HUES64 (cell line): ENCODE results near the gene TMF1.

Source experiments
- H3K27ac ChIP-seq: 2 replicates; pipeline ENCODE4 v1.7.0; 2013; ENCODE audit warnings: low read depth, low read length, inconsistent platforms
- H3K27me3 ChIP-seq: 2 replicates; pipeline ENCODE4 v1.6.1; 2013; ENCODE audit warnings: mild to moderate bottlenecking, low read length; ENCODE audit not compliant: insufficient read depth
- H3K36me3 ChIP-seq: 2 replicates; pipeline ENCODE4 v1.6.1; 2013; ENCODE audit warnings: mild to moderate bottlenecking, low read length; ENCODE audit not compliant: insufficient read depth
- H3K4me1 ChIP-seq: 2 replicates; pipeline ENCODE4 v1.6.1; 2013; ENCODE audit warnings: mild to moderate bottlenecking, low read length, moderate library complexity; ENCODE audit not compliant: insufficient read depth
- H3K4me3 ChIP-seq: 2 replicates; pipeline ENCODE4 v1.5.1; 2013; ENCODE audit warnings: mild to moderate bottlenecking, low read length, moderate library complexity
- H3K9ac ChIP-seq: 2 replicates; pipeline ENCODE4 v1.6.1; 2013; ENCODE audit warnings: mild to moderate bottlenecking, low read depth, low read length
- H3K9me3 ChIP-seq: 2 replicates; pipeline ENCODE4 v1.6.1; 2013; ENCODE audit warnings: low read depth, low read length; ENCODE audit not compliant: insufficient read depth
- WGBS: fragments of 150-250, 120-280 bp; methylation state at CpG from one replicate; pipeline ENCODE4 v1.1.7; 2013; ENCODE audit warnings: missing lambda C conversion rate; 5-methylcytosine and 5-hydroxymethylcytosine counted together

Gene TMF1

DNA sequence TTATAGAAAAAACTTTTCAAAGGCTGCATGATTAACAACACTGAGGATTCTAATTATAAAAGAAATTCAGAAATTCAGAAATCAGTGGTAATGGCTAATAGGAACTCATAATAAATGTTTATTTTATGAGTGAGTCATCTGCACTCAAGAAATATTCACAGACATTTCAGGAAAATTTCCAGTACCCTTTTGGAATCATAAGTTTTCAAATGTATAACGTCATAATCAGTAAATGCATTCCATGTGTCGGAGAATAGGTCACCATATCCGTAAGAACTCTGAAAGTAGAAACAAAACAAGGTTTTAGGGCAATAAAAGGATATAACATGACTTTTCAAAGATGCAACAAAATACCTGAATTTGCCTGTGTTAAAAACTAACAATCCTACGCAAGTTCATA is 63.4 kb downstream of the TMF1 start:
- H3K4me3 ChIP-seq = no peak overlapping the region
- no peak overlapping the region for H3K9ac ChIP-seq
- H3K4me1 ChIP-seq = no peaks in the 10 kb centered on the region
- H3K9me3 ChIP-seq = no peaks in the 10 kb centered on the region
- H3K27me3 ChIP-seq = no peaks in the 10 kb centered on the region
- no peak overlapping the region for H3K27ac ChIP-seq
- H3K36me3 ChIP-seq = peaks cover 74% of the 10 kb centered on the region
- WGBS = 96% methylated on average over 4 of the region's 4 CpGs

DNA sequence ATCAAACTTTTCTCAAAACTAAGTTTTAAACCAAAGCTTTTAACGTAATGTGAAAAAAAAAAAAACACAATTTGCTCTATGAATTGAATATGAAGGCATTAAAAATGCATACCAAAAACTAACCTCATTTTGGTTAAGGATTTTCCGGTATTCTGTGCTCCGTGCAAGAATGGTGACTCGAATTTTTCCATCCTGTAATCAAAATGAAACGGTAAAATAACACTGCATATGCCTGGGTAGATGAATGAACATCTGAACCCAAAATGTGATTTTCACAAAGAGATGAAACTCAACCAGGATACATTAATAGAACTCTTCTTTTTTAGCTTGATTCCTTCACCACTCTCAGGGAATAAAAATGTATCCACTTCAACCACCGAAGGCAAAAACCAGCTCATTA is 64.8 kb downstream of the TMF1 start:
- WGBS = 97% methylated on average over 6 of the region's 6 CpGs
- H3K36me3 ChIP-seq = peaks cover 80% of the 10 kb centered on the region
- H3K4me3 ChIP-seq = no peak overlapping the region
- no peaks in the 10 kb centered on the region for H3K9me3 ChIP-seq
- H3K27ac ChIP-seq = no peak overlapping the region
- H3K9ac ChIP-seq = no peak overlapping the region
- no peaks in the 10 kb centered on the region for H3K27me3 ChIP-seq
- H3K4me1 ChIP-seq = no peaks in the 10 kb centered on the region

GRCh38 chr3:68986496-68987208 is 65.5 kb downstream of the TMF1 start:
- Histone ChIP-seq H3K4me3 (no peak overlapping the region), H3K27me3 (no peaks in the 10 kb centered on the region), H3K9ac (no peak overlapping the region), H3K27ac (no peak overlapping the region), H3K4me1 (no peaks in the 10 kb centered on the region), H3K36me3 (peaks cover 80% of the 10 kb centered on the region), H3K9me3 (no peaks in the 10 kb centered on the region)
- WGBS = 94% methylated on average over 6 of the region's 6 CpGs

DNA sequence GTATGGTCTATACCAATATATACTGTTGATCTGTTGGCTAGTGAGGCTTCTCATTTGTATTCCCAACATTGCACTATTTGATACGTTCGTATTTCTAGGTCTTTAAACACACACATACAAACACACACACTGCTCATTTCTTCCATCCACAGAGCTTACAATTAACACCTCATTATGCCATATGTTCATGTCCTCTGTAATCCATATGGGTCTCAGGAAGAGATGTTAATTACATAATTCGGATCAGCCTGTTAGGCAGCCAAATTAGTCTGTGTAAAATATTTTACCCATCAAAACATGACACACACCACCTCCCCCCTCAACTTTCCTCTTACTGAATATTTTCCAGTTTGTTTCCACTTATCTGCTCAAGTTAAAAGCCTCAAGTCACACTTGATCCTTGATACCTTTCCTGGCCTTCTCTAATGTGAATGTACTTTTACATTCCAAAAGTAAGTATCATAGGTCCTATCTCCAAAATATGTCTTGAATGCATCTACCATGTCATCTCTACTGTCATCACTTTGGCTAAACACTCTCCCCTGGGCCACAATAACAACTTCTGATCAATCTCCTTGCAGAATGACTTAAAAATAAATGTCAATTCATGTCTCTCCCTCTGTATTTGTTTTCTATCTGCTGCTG is 66.9 kb downstream of the TMF1 start:
- Histone ChIP-seq H3K9ac (no peak overlapping the region), H3K9me3 (no peaks in the 10 kb centered on the region), H3K4me3 (no peak overlapping the region), H3K27ac (no peak overlapping the region), H3K4me1 (no peaks in the 10 kb centered on the region), H3K27me3 (no peaks in the 10 kb centered on the region), H3K36me3 (peaks cover 84% of the 10 kb centered on the region)
- 99% methylated on average over 2 of the region's 3 CpGs for WGBS

DNA sequence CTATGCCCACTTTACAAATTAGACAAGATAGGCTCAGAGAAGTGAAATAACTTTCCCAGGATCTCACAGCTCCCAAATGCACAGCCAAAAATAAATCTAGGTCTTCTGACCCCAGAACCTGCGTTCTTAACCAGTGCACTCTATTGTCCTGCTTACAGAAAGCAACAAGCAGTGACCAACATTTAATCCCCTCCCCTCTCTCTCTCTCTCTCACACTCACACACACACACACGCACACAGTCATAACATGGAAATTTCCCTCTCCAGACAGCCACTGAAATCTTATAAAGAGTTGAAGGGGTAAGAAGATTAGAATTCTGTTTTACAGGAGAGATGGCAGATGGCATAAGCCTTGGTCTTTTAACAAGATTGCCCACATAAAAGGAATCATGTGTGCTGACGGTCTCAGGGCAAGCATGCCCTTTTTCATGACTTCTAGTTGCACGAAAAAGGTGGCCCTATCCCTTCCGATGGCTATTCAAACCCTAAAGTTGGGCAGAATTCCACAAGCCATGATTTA is 68.1 kb downstream of the TMF1 start:
- WGBS = 91% methylated on average over 5 of the region's 5 CpGs
- H3K36me3 ChIP-seq = peaks cover 95% of the 10 kb centered on the region

DNA sequence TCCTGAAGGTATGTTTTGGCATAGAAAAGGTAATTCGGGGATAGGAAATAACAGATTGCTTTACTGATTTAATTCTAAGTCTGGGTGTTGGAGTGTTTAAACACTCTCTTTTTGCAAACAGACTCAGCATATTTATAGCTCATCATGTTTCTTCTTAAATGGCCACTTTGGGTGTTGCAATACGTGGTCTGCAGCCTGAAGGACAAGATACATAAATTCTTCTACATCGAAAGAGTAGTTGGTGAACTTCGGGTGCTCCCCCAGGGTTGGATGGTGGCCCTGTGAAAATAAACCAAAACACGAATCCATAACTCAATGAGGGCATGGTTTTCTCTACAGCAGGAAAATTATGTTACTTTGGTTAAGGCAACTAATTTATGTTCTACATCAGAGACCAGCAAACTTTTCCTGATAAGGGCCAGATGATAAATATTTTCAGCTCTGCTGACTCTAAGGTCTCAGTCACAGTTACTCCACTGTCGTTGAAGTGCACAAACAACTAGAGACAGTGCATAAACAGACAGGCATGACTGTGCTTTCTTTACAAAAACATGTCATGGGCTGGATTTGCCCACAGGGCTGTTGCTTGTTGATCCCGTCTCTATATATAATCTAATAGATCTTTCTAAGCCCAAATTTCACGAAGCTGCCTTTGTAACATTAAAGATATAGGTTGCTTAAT is 74.5 kb downstream of the TMF1 start:
- H3K9me3 ChIP-seq = no peaks in the 10 kb centered on the region
- WGBS = 94% methylated on average over 7 of the region's 8 CpGs
- no peak overlapping the region for H3K4me3 ChIP-seq
- no peaks in the 10 kb centered on the region for H3K4me1 ChIP-seq
- H3K9ac ChIP-seq = no peak overlapping the region
- no peak overlapping the region for H3K27ac ChIP-seq
- H3K36me3 ChIP-seq = peaks cover 71% of the 10 kb centered on the region
- H3K27me3 ChIP-seq = no peaks in the 10 kb centered on the region

More for the DNA sequence above, 68.1 kb downstream of the TMF1 start:
- Histone ChIP-seq H3K9ac (no peak overlapping the region), H3K27ac (no peak overlapping the region), H3K9me3 (no peaks in the 10 kb centered on the region), H3K27me3 (no peaks in the 10 kb centered on the region), H3K4me3 (no peak overlapping the region), H3K4me1 (no peaks in the 10 kb centered on the region)

DNA sequence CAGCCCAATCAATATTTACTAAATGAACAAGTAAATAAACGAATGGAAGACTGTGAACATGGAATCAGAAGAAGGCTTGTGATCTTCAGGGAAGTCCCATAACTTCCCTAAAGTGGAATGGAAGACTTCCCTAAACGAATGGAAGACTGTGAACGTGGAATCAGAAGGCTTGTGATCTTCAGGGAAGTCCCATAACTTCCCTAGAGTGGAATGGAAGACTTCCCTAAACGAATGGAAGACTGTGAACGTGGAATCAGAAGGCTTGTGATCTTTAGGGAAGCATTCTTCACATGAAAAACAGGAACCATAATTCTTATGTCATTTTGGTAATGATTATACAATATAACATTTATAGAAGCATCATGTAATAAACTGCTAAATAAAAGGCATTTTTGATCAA is 77.4 kb downstream of the TMF1 start:
- Histone ChIP-seq H3K9ac (no peak overlapping the region), H3K36me3 (peaks cover 44% of the 10 kb centered on the region), H3K27me3 (no peaks in the 10 kb centered on the region), H3K9me3 (no peaks in the 10 kb centered on the region), H3K4me1 (no peaks in the 10 kb centered on the region), H3K4me3 (no peak overlapping the region), H3K27ac (no peak overlapping the region)
- 84% methylated on average over 5 of the region's 5 CpGs for WGBS

DNA sequence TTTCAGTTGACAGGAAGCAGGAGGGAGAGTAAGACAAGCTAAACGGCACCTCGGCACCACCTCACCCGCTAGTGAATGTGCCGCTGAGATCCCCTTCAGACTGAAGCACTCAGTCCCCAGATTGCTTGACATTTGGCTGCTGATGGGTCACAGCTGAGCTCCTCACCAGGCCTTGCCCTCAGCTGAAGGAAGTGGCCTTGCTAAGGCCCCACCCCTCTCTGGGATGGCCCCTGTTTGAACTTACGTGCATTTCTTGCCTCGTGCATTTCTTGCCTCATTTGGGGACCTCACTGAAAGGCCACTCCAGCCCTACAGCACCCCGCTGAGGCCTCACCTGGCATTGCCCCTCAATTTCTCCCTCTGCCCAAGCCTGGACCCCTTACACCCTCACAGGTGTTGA is 78.5 kb downstream of the TMF1 start:
- 83% methylated on average over 7 of the region's 7 CpGs for WGBS
- Histone ChIP-seq H3K9me3 (no peaks in the 10 kb centered on the region), H3K4me3 (no peak overlapping the region), H3K36me3 (peaks cover 33% of the 10 kb centered on the region), H3K4me1 (no peaks in the 10 kb centered on the region), H3K9ac (no peak overlapping the region), H3K27ac (no peak overlapping the region), H3K27me3 (no peaks in the 10 kb centered on the region)

DNA sequence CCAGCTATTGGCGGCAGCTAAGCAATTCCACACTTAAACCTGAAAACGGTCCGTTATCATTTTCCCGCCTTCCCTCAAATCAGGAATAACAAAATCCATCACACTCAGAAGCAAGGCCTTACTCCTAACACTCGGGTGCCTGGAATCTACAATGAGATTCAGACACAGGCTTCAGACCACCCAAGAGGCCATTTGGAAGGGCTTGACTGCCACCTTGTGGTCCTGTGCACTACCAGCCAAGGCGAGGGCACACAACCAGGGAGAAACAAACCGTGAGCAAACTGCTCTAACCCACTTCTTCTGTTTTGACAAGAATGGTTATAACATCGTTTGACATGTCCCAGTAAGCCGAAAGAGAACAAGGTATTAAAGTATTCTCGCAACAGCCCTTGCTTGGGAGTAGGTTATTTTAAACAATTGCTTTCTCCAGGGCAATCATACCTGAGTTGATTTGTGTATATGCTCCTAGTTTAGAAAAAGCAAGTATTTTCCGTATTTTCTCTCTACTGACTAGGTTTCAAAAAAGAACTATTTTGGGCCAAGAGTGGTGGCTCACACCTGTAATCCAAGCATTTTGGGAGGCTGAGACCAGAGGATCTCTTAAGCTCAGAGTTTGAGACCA is 79.7 kb downstream of the TMF1 start:
- H3K4me1 ChIP-seq = no peaks in the 10 kb centered on the region
- 35% methylated on average over 11 of the region's 11 CpGs for WGBS
- no peak overlapping the region for H3K27ac ChIP-seq
- H3K9ac ChIP-seq = no peak overlapping the region
- H3K9me3 ChIP-seq = no peaks in the 10 kb centered on the region
- no peaks in the 10 kb centered on the region for H3K27me3 ChIP-seq
- H3K36me3 ChIP-seq = peaks cover 21% of the 10 kb centered on the region
- H3K4me3 ChIP-seq = no peak overlapping the region
